GM10266 (cell line): Measurements from ENCODE around the gene CCDC110.

ENCODE experiments used
- DNase-seq: peaks from one replicate; pipeline ENCODE4 v3.0.0; 2012; ENCODE audit errors: extremely low spot score
- CTCF ChIP-seq: IDR thresholded peaks from 2 replicates; pipeline ENCODE4 v1.5.1; 2012; ENCODE audit warnings: mild to moderate bottlenecking, low read depth; ENCODE audit not compliant: control insufficient read depth, insufficient read depth; ENCODE audit errors: missing control alignments

Gene CCDC110

GRCh38 chr4:185464887-185465286 is 6.6 kb downstream of the CCDC110 start:
- no peak for TF ChIP-seq CTCF
- no peak for DNase-seq

GRCh38 chr4:185464183-185464582 is 7.3 kb downstream of the CCDC110 start:
- no peak for DNase-seq
- TF ChIP-seq CTCF: no peak

- DNase-seq: no peak
- no peak for TF ChIP-seq CTCF
Observed at GRCh38 chr4:185463541-185463940, 8.0 kb downstream of the CCDC110 start.

- no peak for TF ChIP-seq CTCF
- no peak for DNase-seq
Observed at GRCh38 chr4:185461565-185461964, 10.0 kb downstream of the CCDC110 start.

- no peak for DNase-seq
- no peak for TF ChIP-seq CTCF
Observed at GRCh38 chr4:185457136-185457535, 14.4 kb downstream of the CCDC110 start.

GRCh38 chr4:185456131-185456530 is 15.4 kb downstream of the CCDC110 start:
- no peak for DNase-seq
- TF ChIP-seq CTCF: no peak

- no peak for TF ChIP-seq CTCF
- DNase-seq: no peak
Observed at GRCh38 chr4:185445209-185445608, 26.3 kb downstream of the CCDC110 start.
